ENCODE results near the gene COX8C. TPM values are rescaled to one million over a fixed set of nuclear protein-coding genes. Genes with fewer than 3 reads are reported as not detected.

Gene COX8C
- total RNA-seq, 1 donor from 2014 or later = not detected

GRCh38 chr14:93330609-93331000 is 16.4 kb upstream of the COX8C start:
- H3K36me3 ChIP-seq = no peaks in the 10 kb centered on the region
- H3K9me3 ChIP-seq = no peaks in the 10 kb centered on the region
- no peak overlapping the region for H3K27ac ChIP-seq
- no peaks in the 10 kb centered on the region for H3K27me3 ChIP-seq
- DNase-seq (ENCODE audit: extremely low spot score in 2 of 2) = no peak
- intact Hi-C loops (cut with DNase I) = no loop called here
- TF ChIP-seq POLR2A (IDR thresholded peaks at IDR 0.05) (no peak), CTCF (IDR thresholded peaks at IDR 0.05) (no peak), POLR2AphosphoS5 (IDR thresholded peaks at IDR 0.05; ENCODE audit: insufficient read depth in 1 of 2, low read depth in 1 of 2) (no peak)
- peaks cover 46% of the 10 kb centered on the region for H3K4me1 ChIP-seq
- peak overlapping the region in 1 of 2 donors; percentile 94 for H3K4me3 ChIP-seq

DNA sequence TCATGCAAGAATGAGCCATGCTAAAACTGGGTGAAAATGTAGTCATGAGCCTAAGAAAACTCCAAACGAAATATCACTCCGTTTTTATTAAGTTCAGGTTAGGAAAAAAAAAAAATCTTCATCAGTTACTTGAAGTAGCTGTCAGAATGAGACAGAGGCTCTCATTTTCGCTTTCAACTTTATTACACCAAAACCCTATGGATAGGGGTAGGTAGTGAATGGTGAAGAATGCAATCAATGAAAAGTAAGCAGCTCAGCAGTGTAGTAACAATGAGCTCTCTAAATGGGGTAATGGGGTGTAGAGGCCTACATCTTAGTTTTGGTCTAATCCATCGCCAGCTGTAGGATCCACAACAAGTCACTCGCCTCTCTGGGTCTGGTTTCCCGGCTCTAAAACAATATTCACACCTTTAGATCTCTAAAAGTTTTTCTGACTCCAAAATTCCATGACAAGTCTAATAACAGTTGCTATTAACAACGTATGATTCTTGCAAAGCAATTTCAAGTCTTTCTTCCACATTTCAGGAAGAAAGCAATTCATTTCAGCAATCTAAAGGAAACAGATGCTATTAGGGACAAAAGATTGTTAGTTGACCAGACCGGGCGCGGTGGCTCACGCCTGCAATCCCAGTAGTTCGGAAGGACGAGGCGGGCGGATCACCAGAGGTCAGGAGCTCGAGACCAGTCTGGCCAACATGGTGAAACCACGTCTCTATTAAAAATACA is 15.8 kb upstream of the COX8C start:
- Histone ChIP-seq H3K27me3 (no peaks in the 10 kb centered on the region), H3K4me3 (peak overlapping the region; percentile 66 to 94), H3K9me3 (no peaks in the 10 kb centered on the region), H3K27ac (peak overlapping the region; percentile 99), H3K4me1 (peaks cover 46% of the 10 kb centered on the region), H3K36me3 (no peaks in the 10 kb centered on the region)
- no peak for DNase-seq (ENCODE audit: extremely low spot score in 2 of 2)
- intact Hi-C loops (cut with DNase I) = no loop called here
- TF ChIP-seq POLR2AphosphoS5 (IDR thresholded peaks at IDR 0.05; ENCODE audit: insufficient read depth in 1 of 2, low read depth in 1 of 2) (no peak), CTCF (IDR thresholded peaks at IDR 0.05) (no peak), POLR2A (IDR thresholded peaks at IDR 0.05) (no peak)

- H3K36me3 ChIP-seq = no peaks in the 10 kb centered on the region
- H3K4me3 ChIP-seq = peak overlapping the region; percentile 66 to 94
- no peak for DNase-seq (ENCODE audit: extremely low spot score in 2 of 2)
- H3K9me3 ChIP-seq = no peaks in the 10 kb centered on the region
- no peaks in the 10 kb centered on the region for H3K27me3 ChIP-seq
- H3K4me1 ChIP-seq = peaks cover 46% of the 10 kb centered on the region
- no peak for TF ChIP-seq POLR2AphosphoS5 (IDR thresholded peaks at IDR 0.05; ENCODE audit: insufficient read depth in 1 of 2, low read depth in 1 of 2)
- TF ChIP-seq POLR2A (IDR thresholded peaks at IDR 0.05) = no peak
- no peak for TF ChIP-seq CTCF (IDR thresholded peaks at IDR 0.05)
- H3K27ac ChIP-seq = peak overlapping the region; percentile 99
- intact Hi-C loops (cut with DNase I) = no loop called here
Observed at GRCh38 chr14:93331728-93332396, 15.1 kb upstream of the COX8C start.

DNA sequence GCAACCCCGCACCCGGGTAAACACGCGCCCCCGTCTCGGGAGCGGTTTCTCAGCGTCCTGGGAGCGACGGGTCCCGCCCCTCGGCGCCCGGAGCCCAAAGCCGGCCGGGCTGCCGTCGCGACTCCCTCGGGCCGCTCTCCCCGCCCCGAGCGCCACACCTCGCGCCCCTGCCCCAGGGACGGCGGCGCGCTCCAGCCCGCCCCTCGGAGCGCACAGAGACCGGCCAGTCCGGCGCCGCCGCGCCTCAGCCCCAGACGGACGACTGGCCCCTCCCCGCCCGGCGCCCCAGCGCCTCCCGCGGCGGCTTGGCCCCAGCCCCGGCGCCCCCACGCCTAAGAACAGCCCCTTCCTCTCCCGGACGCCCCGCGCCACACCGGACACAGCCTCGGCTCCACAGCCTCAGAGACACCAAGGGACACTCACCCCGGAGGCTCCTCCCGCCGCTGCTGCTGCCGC is 14.6 kb upstream of the COX8C start:
- Histone ChIP-seq H3K4me1 (peaks cover 46% of the 10 kb centered on the region), H3K27me3 (no peaks in the 10 kb centered on the region), H3K27ac (peak overlapping the region; percentile 99), H3K4me3 (peak overlapping the region; percentile 66 to 94), H3K9me3 (no peaks in the 10 kb centered on the region), H3K36me3 (no peaks in the 10 kb centered on the region)
- DNase-seq (ENCODE audit: extremely low spot score in 2 of 2) = no peak
- intact Hi-C loops (cut with DNase I) = no loop called here
- TF ChIP-seq CTCF (IDR thresholded peaks at IDR 0.05) (no peak), POLR2AphosphoS5 (IDR thresholded peaks at IDR 0.05; ENCODE audit: insufficient read depth in 1 of 2, low read depth in 1 of 2) (no peak), POLR2A (IDR thresholded peaks at IDR 0.05) (no peak)
